NCI-H1105 (cell line): ENCODE measurements around the gene MPZ.
"Not testable (repeated sequence)": the region's sequence is repeated elsewhere in the genome, so short reads cannot be mapped to it uniquely, and the experiment has no call there.

ENCODE experiments used
- DNase-seq: peaks from one replicate; lab custom pipeline; 2025; lab: John Stamatoyannopoulos, UW

The MPZ gene

GRCh38 chr1:161255302-161255701 is 54.5 kb downstream of the MPZ start:
- DNase-seq, result not testable (repeated sequence)
